Heart right ventricle (tissue), 16 donors: Measurements from ENCODE around the gene TTLL5. TPM values are rescaled to one million over a fixed set of nuclear protein-coding genes. Genes with fewer than 3 reads are reported as not detected.

Source experiments
- ATAC-seq, 8 donors: fragments of 200-7000 bp; cut with Tn5 transposase; one replicate each; pipeline ENCODE4 v1.9.1; 2020; ENCODE audit warnings: mild to moderate bottlenecking in 8 of 8, moderate library complexity in 8 of 8, moderate number of reproducible peaks in 1 of 8
- DNase-seq, 2 donors: peaks; one replicate each; pipeline ENCODE4 v3.0.0-alpha.2; 2020
- H3K27ac ChIP-seq, 10 donors: fragments of 200-600 bp; sonication (generic) in 2 of 10; one replicate each; pipeline versions ENCODE4 v1.5.0 to v1.8.0; 2020 to 2022; ENCODE audit warnings: mild to moderate bottlenecking in 3 of 10
- H3K27me3 ChIP-seq, 7 donors: fragments of 200-600 bp; one replicate each; pipeline ENCODE4 v1.8.0; 2021 to 2022; ENCODE audit warnings: mild to moderate bottlenecking in 2 of 7
- H3K36me3 ChIP-seq, 9 donors: fragments of 200-600 bp; sonication (generic) in 1 of 9; one replicate each; pipeline versions ENCODE4 v1.5.0 to v1.8.0; 2020 to 2022; ENCODE audit warnings: mild to moderate bottlenecking in 2 of 9
- H3K4me1 ChIP-seq, 9 donors: fragments of 200-600 bp; sonication (generic) in 1 of 9; one replicate each; pipeline versions ENCODE4 v1.5.0 to v1.8.0; 2020 to 2022; ENCODE audit warnings: mild to moderate bottlenecking in 4 of 9
- H3K4me3 ChIP-seq, 10 donors: fragments of 200-600 bp; sonication (generic) in 2 of 10; one replicate each; pipeline versions ENCODE4 v1.5.0 to v1.8.0; 2020 to 2022; ENCODE audit warnings: mild to moderate bottlenecking in 7 of 10, moderate library complexity in 2 of 10
- H3K9me3 ChIP-seq, 11 donors: fragments of 200-600 bp in 10 of 11; sonication (generic) in 2 of 11; one replicate each; pipeline versions ENCODE4 v1.5.0 to v1.8.0; 2013 to 2022; ENCODE audit warnings: mild to moderate bottlenecking in 2 of 11, control low read depth in 1 of 11, moderate library complexity in 1 of 11
- CTCF ChIP-seq, 9 donors: fragments of 200-600 bp; sonication (generic) in 2 of 9; IDR thresholded peaks; one replicate each; pipeline versions ENCODE4 v1.5.0 to v1.8.0; 2021 to 2022; ENCODE audit warnings: antibody characterized with exemption in 9 of 9, mild to moderate bottlenecking in 5 of 9, moderate library complexity in 1 of 9
- WGBS, 2 donors: extraction: QIAGEN DNeasy Blood & Tissue Kit; methylation state at CpG; one replicate each; pipeline ENCODE4 v1.1.7; 2013; ENCODE audit warnings: inconsistent platforms in 1 of 2; 5-methylcytosine and 5-hydroxymethylcytosine counted together
- intact Hi-C, 10 donors: fragments of 100-400 bp; cut with DNase I; formaldehyde crosslinking; loops; one replicate each; pipeline versions ENCODE4 v1.11.1 to v1.14.2; 2022
- polyA plus RNA-seq, 2 donors: library from polyadenylated mRNA; stranded (reverse); fragments of 200-250 nt; gene quantifications; one replicate each; pipeline ENCODE4 v1.2.3, GENCODE V29; 2013
- total RNA-seq, 10 donors: library from RNA; stranded (reverse); fragmentation: NEBNext Ultra II Directional in 3 of 10; extraction: Animal tissue kit (Norgen Biotek cat#: 25700) in 3 of 10; gene quantifications; one replicate each; pipeline versions ENCODE4 v1.2.1 to v1.2.4, GENCODE V29; 2021 to 2023
- donor health status: Arrhythmogenic right ventricular cardiomyopathy.
- donor health status: ischemic (EF 13 %, LVEDD 7.1; RV severe dilation, severe dysfunction).
- donor health status: healthy with polysubstance abuse.
- donor health status: DM: no; HTN: yes; CAD: no.
- donor health status: DM: no; HTN: no; CAD: no.
- donor health status: ischemic (EF 25% LVEDD 6.9; RV normal size, moderate dysfunction).
- donor health status: ischemic (EF 25% LVEDD 5.7; RV mildly dilated, moderate dysfunction).
- donor health status: healthy.
- donor health status: DM: yes; HTN: yes; CAD: no.
- donor health status: Ischemic cardiomyopathy.
- donor health status: ischemic (EF 35%, LVEDD 5.7; RV mildly dilated, moderate dysfunction).
- donor health status: nonischemic (EF 11% LVEDD 7.7; RV severe dilation, severe dysfunction).
- donor health status: DM: yes; HTN: yes; CAD: no.
- donor health status: PGD.
- donor health status: ischemic (EF 29% LVEDD 5.4; RV normal size, mild dysfunction).
- donor health status: nonischemic (EF 23%, LVEDD 6.1; RV moderate dilation, normal function).

The TTLL5 gene
- total and polyA plus RNA-seq, 12 donors = 5.6 to 24.7 (median 17.6) TPM

DNA sequence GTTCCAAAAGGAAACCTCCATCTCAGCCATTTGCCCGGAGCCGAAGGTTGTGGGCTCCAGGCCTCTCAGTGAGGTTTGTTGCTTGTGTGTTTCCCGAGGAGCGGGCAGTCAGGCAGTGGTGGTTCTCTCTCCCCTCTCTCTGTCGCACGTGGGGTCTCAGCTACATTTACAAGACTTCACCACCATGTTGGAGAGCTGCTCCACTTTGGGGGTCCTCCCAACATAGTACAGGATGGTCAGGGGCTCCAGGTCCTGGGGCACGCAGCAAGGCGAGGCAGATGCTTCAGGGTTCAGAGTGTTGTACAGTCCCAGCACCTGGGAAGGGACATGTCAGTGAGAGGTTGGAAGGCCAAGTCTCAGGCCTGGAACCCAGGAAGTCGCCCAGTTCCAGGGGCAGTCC, 298.0 kb downstream of the TTLL5 start:
- H3K4me3 ChIP-seq = no peak overlapping the region
- intact Hi-C loops = no loop called here
- H3K27ac ChIP-seq = no peak overlapping the region
- 95 to 96% methylated on average over 9 of the region's 9 CpGs for WGBS, 2 donors
- TF ChIP-seq CTCF (IDR thresholded peaks at IDR 0.05) = no peak
- peaks cover 0 to 83% (median 18%) of the 10 kb centered on the region in 9 donors for H3K36me3 ChIP-seq
- DNase-seq (no peak), ATAC-seq (peak in 1 of 8 donors; percentile 36)
- no peaks in the 10 kb centered on the region for H3K27me3 ChIP-seq
- H3K4me1 ChIP-seq = no peaks in the 10 kb centered on the region
- no peaks in the 10 kb centered on the region for H3K9me3 ChIP-seq

- no peak overlapping the region for H3K27ac ChIP-seq
- no peaks in the 10 kb centered on the region for H3K27me3 ChIP-seq
- intact Hi-C loops = no loop called here
- no peak overlapping the region for H3K4me3 ChIP-seq
- peaks cover 0 to 85% (median 26%) of the 10 kb centered on the region in 9 donors for H3K36me3 ChIP-seq
- no peak for TF ChIP-seq CTCF (IDR thresholded peaks at IDR 0.05)
- ATAC-seq (no peak), DNase-seq (no peak)
- H3K4me1 ChIP-seq = no peaks in the 10 kb centered on the region
- 74 to 80% methylated on average over 6 of the region's 6 CpGs for WGBS, 2 donors
- no peaks in the 10 kb centered on the region for H3K9me3 ChIP-seq
Observed at GRCh38 chr14:75960231-75960630, 299.2 kb downstream of the TTLL5 start.

DNA sequence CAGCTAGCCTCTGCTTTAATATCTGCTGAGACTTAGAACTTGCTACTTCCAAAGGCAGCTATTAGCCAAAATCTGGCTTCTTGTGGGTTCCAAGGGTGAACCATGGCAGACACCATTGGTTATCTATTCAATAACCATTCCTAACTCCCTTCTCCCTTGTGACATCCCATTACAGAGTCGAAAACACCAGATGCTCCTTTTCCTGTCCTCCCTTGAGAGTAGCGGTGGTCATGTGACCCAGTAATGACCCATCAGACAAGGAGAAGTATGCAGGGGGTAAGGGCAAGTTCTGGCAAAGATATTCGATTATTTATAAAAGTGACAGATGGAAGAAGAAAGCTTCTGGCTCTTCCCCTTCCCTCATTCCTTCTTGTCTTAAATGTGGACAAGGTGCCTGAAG, 300.6 kb downstream of the TTLL5 start:
- DNase-seq = no peak
- Histone ChIP-seq H3K9me3 (no peaks in the 10 kb centered on the region), H3K27ac (peak overlapping the region in 1 of 10 donors; percentile 21), H3K27me3 (no peaks in the 10 kb centered on the region), H3K36me3 (peaks cover 0 to 95% (median 26%) of the 10 kb centered on the region in 9 donors), H3K4me3 (no peak overlapping the region), H3K4me1 (no peaks in the 10 kb centered on the region)
- 66 to 73% methylated on average over 3 of the region's 3 CpGs for WGBS, 2 donors
- no peak for TF ChIP-seq CTCF (IDR thresholded peaks at IDR 0.05)
- no peak for ATAC-seq
- intact Hi-C loops = no loop called here

DNA sequence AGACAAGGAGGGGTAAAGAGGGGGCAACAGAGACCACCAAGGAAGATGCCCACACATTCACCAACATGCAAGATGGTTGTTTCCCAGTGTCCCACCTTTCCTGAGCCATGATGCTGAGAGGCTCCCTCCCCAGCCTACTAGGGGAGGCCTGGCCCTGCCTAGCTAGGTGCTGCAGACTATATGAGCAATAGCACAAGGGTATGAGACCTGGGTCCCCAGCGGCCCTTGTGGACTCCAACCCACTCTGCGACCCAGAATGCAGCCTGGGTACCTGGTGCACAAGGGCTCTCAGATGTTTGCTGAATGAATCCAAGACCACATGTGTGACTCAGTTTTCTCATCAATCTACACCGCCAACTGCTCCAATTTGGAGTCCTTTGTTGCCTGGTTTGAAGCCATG, 306.8 kb downstream of the TTLL5 start:
- intact Hi-C loops = no loop called here
- Histone ChIP-seq H3K4me1 (peaks cover 0 to 27% (median 10%) of the 10 kb centered on the region in 9 donors), H3K4me3 (no peak overlapping the region), H3K27me3 (no peaks in the 10 kb centered on the region), H3K27ac (no peak overlapping the region), H3K9me3 (no peaks in the 10 kb centered on the region), H3K36me3 (peaks cover 0 to 79% (median 25%) of the 10 kb centered on the region in 9 donors)
- no peak for TF ChIP-seq CTCF (IDR thresholded peaks at IDR 0.05)
- DNase-seq (no peak), ATAC-seq (no peak)
- WGBS, 2 donors = 97 to 98% methylated on average over 3 of the region's 3 CpGs
